HepG2 (cell line): ENCODE measurements around the gene UEVLD. TPM values are rescaled to one million over a fixed set of nuclear protein-coding genes. Genes with fewer than 3 reads are reported as not detected.

ENCODE experiments used
- ATAC-seq: fragments of 200-7000 bp; cut with Tn5 transposase; 3 replicates; pipeline ENCODE4 v1.9.1; 2020; ENCODE audit warnings: mild to moderate bottlenecking, moderate library complexity
- BruUV-seq: library from RNA; stranded (reverse); fragments of 400-500 nt; replicated peaks from 2 replicates; lab custom pipeline; 2021; lab: Mats Ljungman, UMichigan
- CTCF ChIA-PET: fragments of 300-600 bp; formaldehyde crosslinking; extraction: SDS; loops from one replicate; lab custom pipeline; 2021; ENCODE audit warnings: low total read pairs, inconsistent platforms, low intra/inter-chr PET ratio; lab: Yijun Ruan, JAX
- POLR2A ChIA-PET: fragments of 350-600 bp; sonication (Branson Sonifier 250); formaldehyde crosslinking; loops from one replicate; lab custom pipeline; 2020; ENCODE audit warnings: antibody characterized with exemption, inconsistent platforms; lab: Yijun Ruan, JAX
- DNase-seq: peaks from one replicate; pipeline ENCODE4 v3.0.0-alpha.2; 2015; ENCODE audit warnings: low spot score
- FAIRE-seq: peaks from 3 replicates; lab custom pipeline; 2011; peaks lifted over from hg19 to GRCh38; lab: Jason Lieb, UNC
- H2AFZ ChIP-seq: one replicate; pipeline ENCODE4 v1.6.1; 2011; ENCODE audit warnings: low read length, inconsistent platforms
- H3K27ac ChIP-seq: fragments of 300-600 bp; 3 replicates; pipeline ENCODE4 v1.8.0; 2011; ENCODE audit warnings: mixed run types, mild to moderate bottlenecking, mixed read lengths, low read length, inconsistent platforms; ENCODE audit not compliant: insufficient read depth; ENCODE audit errors: extremely low read length
- H3K27me3 ChIP-seq, 2 experiments: fragments of 200-600 bp in 1 of 2; 2 replicates in 1 of 2; 3 replicates in 1 of 2; pipeline versions ENCODE4 v1.6.0 to v1.8.0; 2011; ENCODE audit warnings: low read length in 2 of 2, mild to moderate bottlenecking in 2 of 2, moderate library complexity in 2 of 2, inconsistent platforms in 1 of 2; ENCODE audit not compliant: insufficient read depth in 2 of 2, control insufficient read depth in 1 of 2
- H3K36me3 ChIP-seq, 2 experiments: fragments of 200-600 bp in 1 of 2; replicated peaks in 1 of 2; 2 replicates in 1 of 2; 3 replicates in 1 of 2; pipeline versions ENCODE4 v1.5.1 to v1.8.0; 2011; ENCODE audit warnings: low read length in 2 of 2, inconsistent platforms in 1 of 2; ENCODE audit not compliant: insufficient read depth in 2 of 2, control insufficient read depth in 1 of 2
- H3K4me1 ChIP-seq: 2 replicates; pipeline ENCODE4 v1.5.1; 2012; ENCODE audit warnings: low read length, inconsistent platforms; ENCODE audit not compliant: insufficient read depth
- H3K4me2 ChIP-seq: 2 replicates; pipeline ENCODE4 v1.6.0; 2011; ENCODE audit warnings: low read depth, low read length, inconsistent platforms
- H3K4me3 ChIP-seq, 3 experiments: fragments of 200-600 bp in 1 of 3; sonication (generic), shearing (Covaris generic) in 1 of 3; replicated peaks in 1 of 3; 2 replicates each; pipeline ENCODE4 v1.5.1; 2011 to 2016; ENCODE audit warnings: low read length in 3 of 3, inconsistent platforms in 2 of 3, low read depth in 2 of 3, mild to moderate bottlenecking in 2 of 3, control low read depth in 1 of 3, mixed read lengths in 1 of 3; ENCODE audit not compliant: insufficient read depth in 1 of 3
- H3K79me2 ChIP-seq: one replicate; pipeline ENCODE4 v1.6.1; 2011; ENCODE audit warnings: low read length, inconsistent platforms; ENCODE audit not compliant: insufficient read depth
- H3K9ac ChIP-seq: 2 replicates; pipeline ENCODE4 v1.6.0; 2011; ENCODE audit warnings: mild to moderate bottlenecking, low read depth, low read length, inconsistent platforms; ENCODE audit not compliant: insufficient read depth
- H3K9me3 ChIP-seq: 2 replicates; pipeline ENCODE4 v1.5.1; 2012; ENCODE audit warnings: mild to moderate bottlenecking, low read length
- H4K20me1 ChIP-seq: 2 replicates; pipeline ENCODE4 v1.6.0; 2011; ENCODE audit warnings: inconsistent platforms, mild to moderate bottlenecking, low read length, moderate library complexity; ENCODE audit not compliant: insufficient read depth
- ARHGAP35 ChIP-seq: sonication (generic); formaldehyde crosslinking; IDR thresholded peaks from 2 replicates; pipeline ENCODE4 v1.9.0; 2022; ENCODE audit warnings: mild to moderate bottlenecking, inconsistent platforms, moderate library complexity, missing genetic modification reagents, borderline replicate concordance
- FOXA1 ChIP-seq, 2 experiments: fragments of 450-650 bp in 1 of 2; sonication (generic) in 1 of 2; formaldehyde crosslinking in 1 of 2; IDR thresholded peaks; 2 replicates each; pipeline versions ENCODE4 v1.4.0 to v1.6.1; 2016 to 2020; ENCODE audit warnings: missing genetic modification reagents in 1 of 2
- HNF4G ChIP-seq, 2 experiments: sonication (generic) in 1 of 2; formaldehyde crosslinking in 1 of 2; IDR thresholded peaks; 2 replicates each; pipeline versions ENCODE4 v1.4.0 to v1.6.1; 2011 to 2020; ENCODE audit warnings: borderline replicate concordance in 2 of 2, low read depth in 2 of 2, mild to moderate bottlenecking in 2 of 2, low read length in 1 of 2, missing genetic modification reagents in 1 of 2, moderate library complexity in 1 of 2
- MAFF ChIP-seq: IDR thresholded peaks from 2 replicates; pipeline ENCODE4 v1.6.1; 2011; ENCODE audit warnings: low read depth, low read length, improper control_type of control experiment
- MYPOP ChIP-seq: sonication (generic); formaldehyde crosslinking; IDR thresholded peaks from 2 replicates; pipeline ENCODE4 v1.8.1; 2023; ENCODE audit warnings: mild to moderate bottlenecking, moderate library complexity, missing genetic modification reagents
- PCBP2 ChIP-seq: fragments of 200-400 bp; formaldehyde crosslinking; optimal IDR thresholded peaks from 2 replicates; pipeline ENCODE3; 2018; ENCODE audit warnings: low read length, low read depth; ENCODE audit not compliant: poor library complexity, severe bottlenecking
- SMC3 ChIP-seq: IDR thresholded peaks from 2 replicates; pipeline ENCODE4 v1.6.1; 2011; ENCODE audit warnings: low read length, improper control_type of control experiment
- STAT5B ChIP-seq: sonication (generic); formaldehyde crosslinking; IDR thresholded peaks from 2 replicates; pipeline ENCODE4 v1.4.0; 2020; ENCODE audit warnings: missing genetic modification reagents
- ZNF768 ChIP-seq: sonication (generic); formaldehyde crosslinking; IDR thresholded peaks from 2 replicates; pipeline ENCODE4 v1.4.0; 2020; ENCODE audit warnings: missing genetic modification reagents
- ZSCAN29 ChIP-seq: sonication (generic); formaldehyde crosslinking; conservative IDR thresholded peaks from 2 replicates; pipeline ENCODE4 v1.4.0; 2020; ENCODE audit warnings: mild to moderate bottlenecking, missing genetic modification reagents
- WGBS: methylation state at CpG from one replicate; pipeline ENCODE4 v1.1.6; 2017; ENCODE audit warnings: low lambda C conversion rate; 5-methylcytosine and 5-hydroxymethylcytosine counted together
- in situ Hi-C: cut with HindIII; loops from 2 replicates; pipeline ENCODE4 v1.10.0; 2017; ENCODE audit warnings: low pct_unique_long_range_greater_than_20kb; ENCODE audit not compliant: extremely low pct_ligation_motif_present
- intact Hi-C: fragments of 100-400 bp; cut with micrococcal nuclease; formaldehyde crosslinking; loops from one replicate; pipeline ENCODE4 v1.10.0; 2022; ENCODE audit not compliant: unreplicated experiment
- polyA plus RNA-seq, 8 experiments: library from polyadenylated mRNA; depleted of rRNA in 3 of 8; stranded (reverse) in 7 of 8; unstranded in 1 of 8; fragments of >200 nt; fragmentation: Illumina TruSeq in 4 of 8; extraction: Trizol in 4 of 8; gene quantifications; 2 replicates each; pipeline versions ENCODE4 v1.2.1 to v1.2.3, GENCODE V29; 2011 to 2016; ENCODE audit warnings: low read depth in 4 of 8, missing spikeins in 1 of 8, mixed read lengths in 1 of 8; ENCODE audit not compliant: insufficient read depth in 1 of 8
- total RNA-seq, 5 experiments: library from RNA; depleted of rRNA; stranded (reverse); fragments of >200 nt; fragmentation: Illumina TruSeq; extraction: Trizol; gene quantifications; 2 replicates each; pipeline ENCODE4 v1.2.3, GENCODE V29; 2016; ENCODE audit warnings: low read depth in 1 of 5
- TF ChIP-seq, protein P1 (sequence below): IDR thresholded peaks from 2 replicates; pipeline ENCODE4 v1.6.1; 2016; ENCODE audit warnings: mild to moderate bottlenecking
- TF ChIP-seq, protein P2 (sequence below): sonication (generic); formaldehyde crosslinking; IDR thresholded peaks from 2 replicates; pipeline ENCODE4 v1.5.0; 2020; ENCODE audit warnings: mild to moderate bottlenecking, missing genetic modification reagents
- TF ChIP-seq, protein P3 (sequence below): sonication (generic); formaldehyde crosslinking; conservative IDR thresholded peaks from 2 replicates; pipeline ENCODE4 v1.5.0; 2020; ENCODE audit warnings: missing genetic modification reagents

UEVLD gene
- total and polyA plus RNA-seq, 2 of the 13 experiments (the other 11 are each of a cell fraction or from before 2014, with no cell fraction given) = 5.7 to 13.7 TPM

DNA sequence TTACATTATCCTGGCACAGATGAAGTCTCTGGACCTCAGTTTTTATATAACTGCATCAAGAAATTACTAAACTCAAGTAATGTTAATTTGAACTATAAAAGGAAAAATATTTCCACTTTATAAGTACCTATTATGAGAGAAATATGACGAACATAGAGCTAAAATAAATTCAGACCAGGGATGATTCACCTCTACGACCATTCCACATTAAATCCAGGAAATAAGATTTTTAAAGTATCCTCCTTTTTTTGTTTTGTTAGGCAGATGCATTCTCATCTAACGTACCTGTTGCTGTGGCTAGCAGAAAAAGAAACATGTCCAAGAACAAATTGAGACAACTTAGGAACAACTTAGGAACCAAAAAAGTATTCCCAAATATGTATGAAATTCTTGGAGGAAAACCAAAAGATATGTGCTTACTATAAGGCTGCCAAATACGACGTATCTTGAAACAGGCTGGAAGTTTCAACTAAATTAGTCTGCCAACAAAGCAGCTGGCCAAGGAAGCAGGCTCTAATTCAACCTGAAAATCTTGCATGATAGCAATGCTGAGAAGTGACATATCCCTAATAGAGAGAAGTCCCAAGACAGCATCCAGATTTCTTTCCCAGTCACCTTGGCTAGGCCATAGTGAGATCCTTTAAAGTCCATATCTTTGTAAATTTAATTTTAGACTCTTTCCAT lies 29.9 kb upstream of the UEVLD start (continued):
- TF ChIP-seq, protein P1, sequence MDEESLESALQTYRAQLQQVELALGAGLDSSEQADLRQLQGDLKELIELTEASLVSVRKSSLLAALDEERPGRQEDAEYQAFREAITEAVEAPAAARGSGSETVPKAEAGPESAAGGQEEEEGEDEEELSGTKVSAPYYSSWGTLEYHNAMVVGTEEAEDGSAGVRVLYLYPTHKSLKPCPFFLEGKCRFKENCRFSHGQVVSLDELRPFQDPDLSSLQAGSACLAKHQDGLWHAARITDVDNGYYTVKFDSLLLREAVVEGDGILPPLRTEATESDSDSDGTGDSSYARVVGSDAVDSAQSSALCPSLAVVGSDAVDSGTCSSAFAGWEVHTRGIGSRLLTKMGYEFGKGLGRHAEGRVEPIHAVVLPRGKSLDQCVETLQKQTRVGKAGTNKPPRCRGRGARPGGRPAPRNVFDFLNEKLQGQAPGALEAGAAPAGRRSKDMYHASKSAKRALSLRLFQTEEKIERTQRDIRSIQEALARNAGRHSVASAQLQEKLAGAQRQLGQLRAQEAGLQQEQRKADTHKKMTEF = no peak
- no peak for TF ChIP-seq ARHGAP35

DNA sequence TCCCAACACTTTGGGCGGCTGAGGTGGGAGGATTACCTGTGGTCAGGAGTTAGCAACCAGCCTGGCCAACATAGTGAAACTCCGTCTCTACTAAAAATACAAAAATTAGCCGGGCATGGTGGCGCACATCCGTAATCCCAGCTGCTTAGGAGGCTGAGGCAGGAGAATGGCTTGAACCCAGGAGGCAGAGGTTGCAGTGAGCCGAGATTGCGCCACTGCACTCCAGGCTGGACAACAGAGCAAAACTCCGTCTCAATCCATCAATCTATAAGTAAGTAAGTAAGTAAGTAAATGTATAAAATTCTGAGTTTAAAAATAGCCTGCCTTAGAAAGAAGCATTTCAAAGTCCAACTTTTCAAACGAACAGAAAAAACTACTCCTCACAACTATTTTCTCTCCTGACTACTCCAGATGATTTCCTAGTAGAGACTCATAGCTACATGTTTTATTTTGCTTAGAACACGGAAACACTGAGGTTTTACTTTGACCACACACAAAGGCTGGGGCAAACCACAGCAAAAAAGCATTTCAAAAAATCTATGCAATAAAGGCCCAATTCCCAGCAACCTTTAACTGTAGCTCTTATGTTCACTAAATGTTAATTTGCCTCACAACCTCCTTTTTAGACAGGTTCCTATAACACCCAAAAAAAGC lies 29.3 kb upstream of the UEVLD start:
- intact Hi-C loops = no loop called here
- Histone ChIP-seq H2AFZ (no peak overlapping the region), H3K27ac (no peak overlapping the region), H3K9ac (no peak overlapping the region), H3K4me2 (no peak overlapping the region), H4K20me1 (0 out of 2 replicates have a peak, but pooled peaks cover 2% of the 10 kb centered on the region), H3K9me3 (no peaks in the 10 kb centered on the region), H3K4me3 (no peak overlapping the region), H3K4me1 (peaks cover 5% of the 10 kb centered on the region; the same call in 1 of the 2 replicates), H3K27me3 (no peaks in the 10 kb centered on the region), H3K36me3 (peaks cover 9 to 36% of the 10 kb centered on the region in 2 experiments), H3K79me2 (peaks cover 40% of the 10 kb centered on the region)
- TF ChIP-seq PCBP2 (no peak), HNF4G (IDR thresholded peaks at IDR 0.05; ENCODE audit: borderline replicate concordance, low read depth, low read length) (no peak), HNF4G (CRISPR knock-in tag; IDR thresholded peaks at IDR 0.05; ENCODE audit: borderline replicate concordance, low read depth) (no peak), FOXA1 (IDR thresholded peaks at IDR 0.05) (no peak), FOXA1 (CRISPR knock-in tag; IDR thresholded peaks at IDR 0.05) (no peak), ZSCAN29 (CRISPR knock-in tag) (no peak), MAFF (no peak), STAT5B (CRISPR knock-in tag) (no peak), ZNF768 (CRISPR knock-in tag) (no peak), MYPOP (CRISPR knock-in tag) (no peak), SMC3 (no peak)
- TF ChIP-seq, protein P2, sequence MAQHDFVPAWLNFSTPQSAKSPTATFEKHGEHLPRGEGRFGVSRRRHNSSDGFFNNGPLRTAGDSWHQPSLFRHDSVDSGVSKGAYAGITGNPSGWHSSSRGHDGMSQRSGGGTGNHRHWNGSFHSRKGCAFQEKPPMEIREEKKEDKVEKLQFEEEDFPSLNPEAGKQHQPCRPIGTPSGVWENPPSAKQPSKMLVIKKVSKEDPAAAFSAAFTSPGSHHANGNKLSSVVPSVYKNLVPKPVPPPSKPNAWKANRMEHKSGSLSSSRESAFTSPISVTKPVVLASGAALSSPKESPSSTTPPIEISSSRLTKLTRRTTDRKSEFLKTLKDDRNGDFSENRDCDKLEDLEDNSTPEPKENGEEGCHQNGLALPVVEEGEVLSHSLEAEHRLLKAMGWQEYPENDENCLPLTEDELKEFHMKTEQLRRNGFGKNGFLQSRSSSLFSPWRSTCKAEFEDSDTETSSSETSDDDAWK = no peak
- TF ChIP-seq, protein P3, sequence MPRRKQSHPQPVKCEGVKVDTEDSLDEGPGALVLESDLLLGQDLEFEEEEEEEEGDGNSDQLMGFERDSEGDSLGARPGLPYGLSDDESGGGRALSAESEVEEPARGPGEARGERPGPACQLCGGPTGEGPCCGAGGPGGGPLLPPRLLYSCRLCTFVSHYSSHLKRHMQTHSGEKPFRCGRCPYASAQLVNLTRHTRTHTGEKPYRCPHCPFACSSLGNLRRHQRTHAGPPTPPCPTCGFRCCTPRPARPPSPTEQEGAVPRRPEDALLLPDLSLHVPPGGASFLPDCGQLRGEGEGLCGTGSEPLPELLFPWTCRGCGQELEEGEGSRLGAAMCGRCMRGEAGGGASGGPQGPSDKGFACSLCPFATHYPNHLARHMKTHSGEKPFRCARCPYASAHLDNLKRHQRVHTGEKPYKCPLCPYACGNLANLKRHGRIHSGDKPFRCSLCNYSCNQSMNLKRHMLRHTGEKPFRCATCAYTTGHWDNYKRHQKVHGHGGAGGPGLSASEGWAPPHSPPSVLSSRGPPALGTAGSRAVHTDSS (CRISPR knock-in tag) = no peak
- ChIA-PET CTCF (no interaction called here), POLR2A (interaction anchor here (2.3 kb wide), 1 partner anchor 16 kb away, joined by 7 read pairs; the partner anchor contains the start of gene SPTY2D1)
- DNase-seq = no peak
- WGBS = 82% methylated on average over 10 of the region's 10 CpGs
- no peak for FAIRE-seq
- no peak for ATAC-seq
- no TSS peak for BruUV-seq
- in situ Hi-C loops = no loop called here
